ENCODE measurements around the gene RNF214. TPM values are rescaled to one million over a fixed set of nuclear protein-coding genes. Genes with fewer than 3 reads are reported as not detected.

Gene RNF214
- total and polyA plus RNA-seq, 2 donors (not counting 1 experiment from before 2014, with no cell fraction given) = 16.0 to 36.1 TPM

DNA sequence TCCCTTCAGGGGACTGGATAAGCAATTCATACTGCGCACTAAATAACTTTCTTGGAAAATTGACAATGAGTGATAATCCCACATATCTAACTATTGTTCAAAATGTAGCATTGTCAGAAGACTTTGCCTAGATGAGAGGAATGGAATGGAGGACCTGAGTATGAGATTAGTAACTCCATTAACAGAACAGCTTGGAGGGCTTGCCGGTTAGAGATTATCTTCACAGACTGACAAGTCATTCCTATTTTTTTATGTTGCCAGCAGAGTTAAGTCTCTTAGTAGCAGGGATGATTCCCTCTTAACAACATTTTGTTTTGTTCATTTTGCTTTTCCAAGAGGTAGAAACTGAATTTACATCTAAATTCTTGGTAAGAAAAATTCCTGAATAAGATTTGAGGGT, 51.6 kb downstream of the RNF214 start:
- Histone ChIP-seq H4K20me1 (ENCODE audit: control insufficient read depth, insufficient read depth, low read length, poor library complexity, severe bottlenecking) (no peaks in the 10 kb centered on the region), H3K27ac (ENCODE audit: low read length in 2 of 2) (no peak overlapping the region), H3K4me1 (ENCODE audit: control insufficient read depth in 2 of 2, insufficient read depth in 2 of 2, low read length in 2 of 2) (no peaks in the 10 kb centered on the region), H3K4me3 (ENCODE audit: control extremely low read depth in 1 of 5, extremely low read depth in 1 of 5, insufficient read depth in 1 of 5, low read depth in 2 of 5, low read length in 4 of 5) (no peak overlapping the region), H3K36me3 (replicated peaks in 1 of 2; ENCODE audit: control extremely low read depth in 1 of 2, control insufficient read depth in 1 of 2, extremely low read depth in 1 of 2, insufficient read depth in 2 of 2, low read length in 1 of 2) (peaks cover 0 to 61% of the 10 kb centered on the region in 2 experiments), H3K4me2 (replicated peaks; ENCODE audit: low read depth, low read length, poor library complexity, severe bottlenecking) (no peak overlapping the region), H3K27me3 (replicated peaks in 1 of 4; ENCODE audit: control extremely low read depth in 1 of 4, control insufficient read depth in 3 of 4, insufficient read depth in 4 of 4, low read length in 3 of 4) (no peaks in the 10 kb centered on the region), H3K9ac (ENCODE audit: low read length) (no peak overlapping the region), H3K9me3 (ENCODE audit: control extremely low read depth in 1 of 3, control insufficient read depth in 2 of 3, insufficient read depth in 1 of 3, low read length in 2 of 3) (no peaks in the 10 kb centered on the region), H3K79me2 (ENCODE audit: control insufficient read depth, insufficient read depth, low read length) (no peaks in the 10 kb centered on the region), H2AFZ (ENCODE audit: insufficient read depth, low read depth, low read length, poor library complexity, severe bottlenecking) (no peak overlapping the region)
- DNase-seq = no peak
- no CpG with 5 or more reads among the region's 2 CpGs for WGBS (ENCODE audit: insufficient coverage)
- Mint-ChIP-seq H3K9me3 (ENCODE audit: insufficient read depth) (no peaks in the 10 kb centered on the region), H3K27me3 (no peaks in the 10 kb centered on the region), H3K4me1 (no peaks in the 10 kb centered on the region), H3K27ac (no peak overlapping the region), H3K4me3 (no peak overlapping the region)
- no peak for TF ChIP-seq EZH2 (IDR thresholded peaks at IDR 0.05; ENCODE audit: borderline replicate concordance, insufficient read depth, low read depth, low read length, poor library complexity, severe bottlenecking)
- TF ChIP-seq, protein P1, sequence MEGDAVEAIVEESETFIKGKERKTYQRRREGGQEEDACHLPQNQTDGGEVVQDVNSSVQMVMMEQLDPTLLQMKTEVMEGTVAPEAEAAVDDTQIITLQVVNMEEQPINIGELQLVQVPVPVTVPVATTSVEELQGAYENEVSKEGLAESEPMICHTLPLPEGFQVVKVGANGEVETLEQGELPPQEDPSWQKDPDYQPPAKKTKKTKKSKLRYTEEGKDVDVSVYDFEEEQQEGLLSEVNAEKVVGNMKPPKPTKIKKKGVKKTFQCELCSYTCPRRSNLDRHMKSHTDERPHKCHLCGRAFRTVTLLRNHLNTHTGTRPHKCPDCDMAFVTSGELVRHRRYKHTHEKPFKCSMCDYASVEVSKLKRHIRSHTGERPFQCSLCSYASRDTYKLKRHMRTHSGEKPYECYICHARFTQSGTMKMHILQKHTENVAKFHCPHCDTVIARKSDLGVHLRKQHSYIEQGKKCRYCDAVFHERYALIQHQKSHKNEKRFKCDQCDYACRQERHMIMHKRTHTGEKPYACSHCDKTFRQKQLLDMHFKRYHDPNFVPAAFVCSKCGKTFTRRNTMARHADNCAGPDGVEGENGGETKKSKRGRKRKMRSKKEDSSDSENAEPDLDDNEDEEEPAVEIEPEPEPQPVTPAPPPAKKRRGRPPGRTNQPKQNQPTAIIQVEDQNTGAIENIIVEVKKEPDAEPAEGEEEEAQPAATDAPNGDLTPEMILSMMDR (IDR thresholded peaks at IDR 0.05) = no peak
- CTCF ChIA-PET = interaction anchor here (0.5 to 1.5 kb wide), 2 partner anchors 12 to 14 kb away, joined by 4 to 5 read pairs; no protein-coding TSS in a partner anchor
- POLR2A ChIA-PET = no interaction called here
- no peak for ATAC-seq (ENCODE audit: low read depth)
- intact Hi-C loops (cut with micrococcal nuclease) = no loop called here

DNA sequence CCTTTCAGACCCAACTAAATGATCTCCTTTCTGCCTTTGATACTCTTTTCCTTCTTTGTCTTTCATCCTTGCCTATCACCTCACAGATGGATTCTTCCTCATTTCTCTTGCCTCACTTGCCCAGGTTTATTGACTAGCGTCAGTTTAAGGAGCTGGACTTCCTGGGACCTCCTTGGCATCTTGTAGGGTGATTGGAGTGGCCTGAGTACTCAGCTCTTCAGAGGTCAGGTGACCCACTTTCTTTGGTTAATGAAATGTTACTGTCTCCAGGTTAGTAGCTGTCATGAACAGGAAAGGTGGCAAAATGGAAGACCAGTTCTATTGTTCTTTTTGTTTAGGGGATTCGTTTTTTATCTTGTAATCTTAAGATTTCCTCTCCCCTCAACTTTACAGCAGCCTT, 54.1 kb downstream of the RNF214 start:
- no peaks in the 10 kb centered on the region for H3K4me1 ChIP-seq (ENCODE audit: control insufficient read depth in 2 of 2, insufficient read depth in 2 of 2, low read length in 2 of 2)
- Mint-ChIP-seq H3K9me3 (ENCODE audit: insufficient read depth) (no peaks in the 10 kb centered on the region), H3K27me3 (no peaks in the 10 kb centered on the region), H3K27ac (no peak overlapping the region), H3K4me3 (no peak overlapping the region), H3K4me1 (no peaks in the 10 kb centered on the region)
- POLR2A ChIA-PET = no interaction called here
- TF ChIP-seq EZH2 (IDR thresholded peaks at IDR 0.05; ENCODE audit: borderline replicate concordance, insufficient read depth, low read depth, low read length, poor library complexity, severe bottlenecking) = no peak
- TF ChIP-seq, protein P1 (IDR thresholded peaks at IDR 0.05) = no peak
- ATAC-seq (ENCODE audit: low read depth) (no peak), DNase-seq (no peak)
- CTCF ChIA-PET = no interaction called here
- H3K27me3 ChIP-seq (replicated peaks in 1 of 4; ENCODE audit: control extremely low read depth in 1 of 4, control insufficient read depth in 3 of 4, insufficient read depth in 4 of 4, low read length in 3 of 4) = no peaks in the 10 kb centered on the region
- no peaks in the 10 kb centered on the region for H3K9me3 ChIP-seq (ENCODE audit: control extremely low read depth in 1 of 3, control insufficient read depth in 2 of 3, insufficient read depth in 1 of 3, low read length in 2 of 3)
- H3K4me3 ChIP-seq (ENCODE audit: control extremely low read depth in 1 of 5, extremely low read depth in 1 of 5, insufficient read depth in 1 of 5, low read depth in 2 of 5, low read length in 4 of 5) = no peak overlapping the region
- 100% methylated on average over 1 of the region's 2 CpGs for WGBS (ENCODE audit: insufficient coverage)
- no peak overlapping the region for H3K27ac ChIP-seq (ENCODE audit: low read length in 2 of 2)
- no peaks in the 10 kb centered on the region for H3K79me2 ChIP-seq (ENCODE audit: control insufficient read depth, insufficient read depth, low read length)
- no peak overlapping the region for H2AFZ ChIP-seq (ENCODE audit: insufficient read depth, low read depth, low read length, poor library complexity, severe bottlenecking)
- H3K9ac ChIP-seq (ENCODE audit: low read length) = no peak overlapping the region
- no peak overlapping the region for H3K4me2 ChIP-seq (replicated peaks; ENCODE audit: low read depth, low read length, poor library complexity, severe bottlenecking)
- intact Hi-C loops (cut with micrococcal nuclease) = no loop called here
- H4K20me1 ChIP-seq (ENCODE audit: control insufficient read depth, insufficient read depth, low read length, poor library complexity, severe bottlenecking) = no peaks in the 10 kb centered on the region
- H3K36me3 ChIP-seq (replicated peaks in 1 of 2; ENCODE audit: control extremely low read depth in 1 of 2, control insufficient read depth in 1 of 2, extremely low read depth in 1 of 2, insufficient read depth in 2 of 2, low read length in 1 of 2) = peaks cover 0 to 50% of the 10 kb centered on the region in 2 experiments
